HEK293 (cell line): ENCODE results near the gene MTUS2.

Experiments used
- CTCF ChIA-PET: fragments of 350-600 bp; formaldehyde crosslinking; extraction: SDS; loops from one replicate; lab custom pipeline; 2021; ENCODE audit warnings: antibody characterized with exemption; lab: Yijun Ruan, JAX
- POLR2A ChIA-PET: fragments of 300-600 bp; formaldehyde crosslinking; extraction: SDS; loops from one replicate; lab custom pipeline; 2020; ENCODE audit warnings: antibody characterized with exemption, inconsistent platforms; lab: Yijun Ruan, JAX
- H3K27ac ChIP-seq: fragments of 200-500 bp; sonication (Bioruptor generic); 2 replicates; pipeline ENCODE4 v1.5.1; 2014; ENCODE audit warnings: low read depth, low read length, control low read depth, inconsistent platforms; ENCODE audit errors: extremely low read depth
- H3K36me3 ChIP-seq, 2 experiments: fragments of 200-500 bp in 1 of 2; sonication (Bioruptor generic) in 1 of 2; 1 replicate in 1 of 2; 2 replicates in 1 of 2; pipeline ENCODE4 v1.5.1; 2014 to 2017; ENCODE audit warnings: inconsistent platforms in 2 of 2, low read length in 2 of 2; ENCODE audit not compliant: control insufficient read depth in 2 of 2, insufficient read depth in 1 of 2
- H3K4me1 ChIP-seq: fragments of 200-500 bp; sonication (Bioruptor generic); 2 replicates; pipeline ENCODE4 v1.5.1; 2014; ENCODE audit warnings: mild to moderate bottlenecking, low read length, inconsistent platforms; ENCODE audit not compliant: control insufficient read depth, insufficient read depth
- H3K4me3 ChIP-seq: 2 replicates; pipeline ENCODE4 v1.5.1; 2011; ENCODE audit warnings: low read depth, mild to moderate bottlenecking, control low read depth, low read length, moderate library complexity
- H3K9me3 ChIP-seq: fragments of 200-500 bp; sonication (Bioruptor generic); 2 replicates; pipeline ENCODE4 v1.5.1; 2014; ENCODE audit warnings: low read depth, low read length, inconsistent platforms; ENCODE audit not compliant: control insufficient read depth, insufficient read depth
- BCL6B ChIP-seq: fragments of 450-650 bp; formaldehyde crosslinking; IDR thresholded peaks from 2 replicates; pipeline ENCODE4 v1.5.1; 2017; ENCODE audit warnings: missing biosample characterization, missing genetic modification characterization
- HOXD13 ChIP-seq: sonication (generic); formaldehyde crosslinking; IDR thresholded peaks from 2 replicates; pipeline ENCODE4 v1.8.0; 2022; ENCODE audit warnings: missing genetic modification reagents, borderline replicate concordance
- KLF8 ChIP-seq: fragments of 450-650 bp; formaldehyde crosslinking; IDR thresholded peaks from 2 replicates; pipeline ENCODE4 v1.5.1; 2016; ENCODE audit warnings: missing biosample characterization, missing genetic modification characterization
- KLF9 ChIP-seq: fragments of 450-650 bp; formaldehyde crosslinking; IDR thresholded peaks from 2 replicates; pipeline ENCODE4 v1.5.1; 2016; ENCODE audit warnings: missing biosample characterization, missing genetic modification characterization, low read depth
- MZF1 ChIP-seq: fragments of 450-650 bp; formaldehyde crosslinking; IDR thresholded peaks from 2 replicates; pipeline ENCODE4 v1.5.1; 2017; ENCODE audit warnings: missing biosample characterization, missing genetic modification characterization, borderline replicate concordance
- SETDB1 ChIP-seq: IDR thresholded peaks from one replicate; pipeline ENCODE4 v1.6.1; 2017; ENCODE audit warnings: mild to moderate bottlenecking, low read length, moderate library complexity, mixed read lengths; ENCODE audit not compliant: insufficient read length
- TSHZ1 ChIP-seq: fragments of 450-650 bp; formaldehyde crosslinking; IDR thresholded peaks from 2 replicates; pipeline ENCODE4 v1.5.1; 2016; ENCODE audit warnings: missing biosample characterization, missing genetic modification characterization, borderline replicate concordance
- ZNF10 ChIP-seq: fragments of 450-650 bp; formaldehyde crosslinking; IDR thresholded peaks from 2 replicates; pipeline ENCODE4 v1.5.1; 2017; ENCODE audit warnings: missing biosample characterization, missing genetic modification characterization
- ZNF26 ChIP-seq: fragments of 450-650 bp; formaldehyde crosslinking; IDR thresholded peaks from 2 replicates; pipeline ENCODE4 v1.5.1; 2016; ENCODE audit warnings: missing biosample characterization, missing genetic modification characterization
- ZNF404 ChIP-seq: fragments of 450-650 bp; formaldehyde crosslinking; IDR thresholded peaks from 2 replicates; pipeline ENCODE4 v1.5.1; 2017; ENCODE audit warnings: missing biosample characterization, missing genetic modification characterization
- ZNF513 ChIP-seq: fragments of 450-650 bp; IDR thresholded peaks from 2 replicates; pipeline ENCODE4 v1.5.1; 2018; ENCODE audit warnings: missing biosample characterization, missing genetic modification characterization
- ZNF518A ChIP-seq: fragments of 450-650 bp; formaldehyde crosslinking; conservative IDR thresholded peaks from 2 replicates; pipeline ENCODE4 v1.5.1; 2016; ENCODE audit warnings: low read depth, missing biosample characterization, missing genetic modification characterization
- ZNF521 ChIP-seq: fragments of 450-650 bp; formaldehyde crosslinking; IDR thresholded peaks from 2 replicates; pipeline ENCODE4 v1.5.1; 2017; ENCODE audit warnings: missing biosample characterization, mild to moderate bottlenecking, missing genetic modification characterization
- ZNF624 ChIP-seq: fragments of 450-650 bp; formaldehyde crosslinking; IDR thresholded peaks from 2 replicates; pipeline ENCODE4 v1.5.1; 2017; ENCODE audit warnings: missing biosample characterization, missing genetic modification characterization
- ZNF785 ChIP-seq: fragments of 450-650 bp; formaldehyde crosslinking; IDR thresholded peaks from 2 replicates; pipeline ENCODE4 v1.5.1; 2016; ENCODE audit warnings: missing biosample characterization, missing genetic modification characterization

The MTUS2 gene

GRCh38 chr13:29524176-29524575 is 704.0 kb downstream of the MTUS2 start:
- TF ChIP-seq ZNF10 (tag by site-specific recombination) (no peak), ZNF785 (tag by site-specific recombination) (no peak), ZNF624 (tag by site-specific recombination) (no peak), HOXD13 (CRISPR knock-in tag) (no peak), MZF1 (no peak), TSHZ1 (tag by site-specific recombination) (no peak), ZNF521 (tag by site-specific recombination) (no peak), ZNF404 (tag by site-specific recombination) (no peak), KLF8 (tag by site-specific recombination) (no peak)
- TF ChIP-seq, all 188 proteins: peak for 0
- peaks cover 0 to 86% of the 10 kb centered on the region in 2 experiments; a peak in 2 of 3 replicates for H3K36me3 ChIP-seq
- POLR2A ChIA-PET = no interaction called here
- H3K27ac ChIP-seq = no peak overlapping the region
- no peak overlapping the region for H3K4me3 ChIP-seq
- CTCF ChIA-PET = no interaction called here
- no peaks in the 10 kb centered on the region for H3K4me1 ChIP-seq
- H3K9me3 ChIP-seq = no peaks in the 10 kb centered on the region

GRCh38 chr13:29524641-29525040 is 704.5 kb downstream of the MTUS2 start:
- Histone ChIP-seq H3K4me3 (no peak overlapping the region), H3K4me1 (no peaks in the 10 kb centered on the region), H3K27ac (no peak overlapping the region), H3K9me3 (no peaks in the 10 kb centered on the region), H3K36me3 (peaks cover 0 to 86% of the 10 kb centered on the region in 2 experiments; a peak in 2 of 3 replicates)
- ChIA-PET CTCF (interaction anchor here (1.1 kb wide), 1 partner anchor 16 kb away, joined by 5 read pairs; no protein-coding TSS in a partner anchor), POLR2A (no interaction called here)
- TF ChIP-seq KLF9 (tag by site-specific recombination) = no peak
- no peak for TF ChIP-seq SETDB1
- no peak for TF ChIP-seq ZNF513 (tag by site-specific recombination)
- no peak for TF ChIP-seq BCL6B
- no peak for TF ChIP-seq ZNF518A (tag by site-specific recombination)
- TF ChIP-seq ZNF26 (tag by site-specific recombination) = no peak
- TF ChIP-seq, all 188 proteins: peak for 0
